Fibroblast of lung (primary cell): ENCODE measurements around the gene CLEC4F.

Source experiments
- EZH2 ChIP-seq: IDR thresholded peaks from 2 replicates; pipeline ENCODE4 v1.5.1; 2012; ENCODE audit warnings: low read length, control low read depth, mild to moderate bottlenecking; ENCODE audit errors: missing control alignments
- TF ChIP-seq, protein P1 (sequence below), 2 donors: IDR thresholded peaks in 1 of 2; conservative IDR thresholded peaks in 1 of 2; 1 replicate in 1 of 2; 2 replicates in 1 of 2; pipeline ENCODE4 v1.5.1; 2011 to 2012; ENCODE audit warnings: low read length in 2 of 2, control low read depth in 1 of 2, inconsistent platforms in 1 of 2, low read depth in 1 of 2, mild to moderate bottlenecking in 1 of 2

DNA sequence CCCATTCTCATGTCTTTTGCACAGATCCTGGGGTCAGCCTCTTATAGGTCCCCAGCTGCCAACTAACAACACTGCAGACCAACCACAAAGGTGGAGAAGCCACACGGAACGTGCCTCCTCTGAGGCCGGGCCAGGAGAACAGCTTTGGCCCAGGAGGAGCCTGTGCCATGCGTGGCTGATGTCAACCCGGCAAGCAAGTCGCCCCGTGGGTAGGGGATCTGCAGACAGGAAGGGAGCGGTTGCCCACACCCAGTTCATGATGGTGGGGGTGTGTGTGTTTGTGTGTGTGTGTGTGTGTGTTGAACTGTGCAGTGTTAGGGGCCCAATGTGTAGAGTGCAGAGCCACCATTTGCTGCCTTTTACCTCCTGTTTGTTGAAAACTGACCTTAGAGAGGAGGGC lies 2.4 kb upstream of the CLEC4F start:
- TF ChIP-seq, protein P1, sequence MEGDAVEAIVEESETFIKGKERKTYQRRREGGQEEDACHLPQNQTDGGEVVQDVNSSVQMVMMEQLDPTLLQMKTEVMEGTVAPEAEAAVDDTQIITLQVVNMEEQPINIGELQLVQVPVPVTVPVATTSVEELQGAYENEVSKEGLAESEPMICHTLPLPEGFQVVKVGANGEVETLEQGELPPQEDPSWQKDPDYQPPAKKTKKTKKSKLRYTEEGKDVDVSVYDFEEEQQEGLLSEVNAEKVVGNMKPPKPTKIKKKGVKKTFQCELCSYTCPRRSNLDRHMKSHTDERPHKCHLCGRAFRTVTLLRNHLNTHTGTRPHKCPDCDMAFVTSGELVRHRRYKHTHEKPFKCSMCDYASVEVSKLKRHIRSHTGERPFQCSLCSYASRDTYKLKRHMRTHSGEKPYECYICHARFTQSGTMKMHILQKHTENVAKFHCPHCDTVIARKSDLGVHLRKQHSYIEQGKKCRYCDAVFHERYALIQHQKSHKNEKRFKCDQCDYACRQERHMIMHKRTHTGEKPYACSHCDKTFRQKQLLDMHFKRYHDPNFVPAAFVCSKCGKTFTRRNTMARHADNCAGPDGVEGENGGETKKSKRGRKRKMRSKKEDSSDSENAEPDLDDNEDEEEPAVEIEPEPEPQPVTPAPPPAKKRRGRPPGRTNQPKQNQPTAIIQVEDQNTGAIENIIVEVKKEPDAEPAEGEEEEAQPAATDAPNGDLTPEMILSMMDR (conservative IDR thresholded peaks at IDR 0.05 in 1 of 2, IDR thresholded peaks at IDR 0.05 in 1 of 2; ENCODE audit: low read depth in 1 of 2, low read length in 2 of 2): no peak
- no peak for TF ChIP-seq EZH2
